ENCODE results near the gene TSPOAP1.

TSPOAP1 gene

GRCh38 chr17:58328195-58329034 lies at the start of gene TSPOAP1:
Gene TSPOAP1, minus strand, starts transcription at chr17:58328795. Its CDS starts 875 bp downstream, at chr17:58327920.
- no peak for DNase-seq (ENCODE audit: low read depth in 2 of 2, low spot score in 1 of 2)

- no peak for DNase-seq (ENCODE audit: low read depth in 2 of 2, low spot score in 1 of 2)
These were observed 49.1 kb upstream of the TSPOAP1 start for GRCh38 chr17:58377661-58378060.

GRCh38 chr17:58377093-58377601 lies 48.6 kb upstream of the TSPOAP1 start:
- DNase-seq (ENCODE audit: low read depth in 2 of 2, low spot score in 1 of 2): no peak

- no peak for DNase-seq (ENCODE audit: low read depth in 2 of 2, low spot score in 1 of 2)
These were observed 47.9 kb upstream of the TSPOAP1 start for GRCh38 chr17:58376472-58377000.

DNA sequence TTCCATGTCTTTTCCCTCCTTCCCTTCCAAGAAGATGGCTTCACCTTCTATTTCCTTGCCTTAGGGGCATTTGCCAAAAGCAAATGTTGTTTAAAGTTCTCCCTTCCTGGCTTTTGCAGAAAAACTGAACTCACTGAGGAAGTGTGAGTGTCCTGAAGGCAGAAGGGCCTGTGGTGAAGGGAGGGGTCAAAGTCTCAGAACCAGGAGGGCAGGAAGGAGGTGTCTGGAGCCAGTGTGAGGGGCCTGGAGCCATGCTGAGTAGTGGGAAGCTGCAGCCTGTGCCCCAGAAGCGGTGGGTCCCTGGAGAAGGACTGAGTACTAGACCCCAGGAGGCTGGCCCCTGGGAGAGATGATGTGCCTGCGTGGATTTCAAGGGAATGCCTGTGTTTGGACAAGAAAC lies 47.2 kb upstream of the TSPOAP1 start:
- no peak for DNase-seq (ENCODE audit: low read depth in 2 of 2, low spot score in 1 of 2)

DNA sequence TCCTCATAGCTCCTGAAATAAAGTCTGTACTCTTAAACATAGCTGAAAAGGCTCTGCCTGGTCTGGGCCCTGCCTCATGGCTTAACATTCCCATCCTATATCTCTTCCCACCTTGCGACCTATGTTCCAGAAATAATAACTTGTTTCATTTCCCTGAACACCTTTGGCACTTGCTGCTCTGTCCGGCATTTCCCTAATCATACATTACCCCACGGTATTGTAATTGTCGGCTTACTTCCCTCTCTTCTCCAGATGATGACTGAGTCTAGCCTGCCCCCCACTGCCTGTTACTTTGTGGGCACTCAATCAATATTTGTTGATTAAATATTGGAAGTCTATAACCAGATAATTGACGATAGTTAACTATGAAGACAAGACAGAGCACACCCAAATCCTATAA lies 46.7 kb upstream of the TSPOAP1 start:
- no peak for DNase-seq (ENCODE audit: low read depth in 2 of 2, low spot score in 1 of 2)

GRCh38 chr17:58373923-58374322 lies 45.3 kb upstream of the TSPOAP1 start:
- DNase-seq (ENCODE audit: low read depth in 2 of 2, low spot score in 1 of 2): no peak

DNA sequence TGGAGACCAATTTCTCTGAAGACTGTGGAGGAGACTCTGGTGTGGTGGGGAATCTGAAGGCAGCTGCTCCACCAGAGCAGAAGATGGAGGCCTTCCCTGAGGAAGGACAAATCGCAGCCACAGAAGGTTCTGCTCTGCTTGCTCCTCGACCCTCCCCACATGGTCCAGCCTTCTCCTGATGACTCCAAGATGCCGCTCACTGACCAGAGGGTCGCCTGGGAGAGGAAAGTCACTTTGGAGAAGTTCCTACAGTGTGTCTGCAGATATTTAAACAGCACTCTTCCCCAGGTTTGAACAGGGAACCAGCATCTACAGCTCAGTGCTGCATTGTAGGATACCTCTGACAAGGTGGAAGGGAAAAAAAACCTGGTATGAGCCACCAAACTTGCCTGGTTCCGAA lies 44.4 kb upstream of the TSPOAP1 start:
- DNase-seq (ENCODE audit: low read depth in 2 of 2, low spot score in 1 of 2): no peak

DNA sequence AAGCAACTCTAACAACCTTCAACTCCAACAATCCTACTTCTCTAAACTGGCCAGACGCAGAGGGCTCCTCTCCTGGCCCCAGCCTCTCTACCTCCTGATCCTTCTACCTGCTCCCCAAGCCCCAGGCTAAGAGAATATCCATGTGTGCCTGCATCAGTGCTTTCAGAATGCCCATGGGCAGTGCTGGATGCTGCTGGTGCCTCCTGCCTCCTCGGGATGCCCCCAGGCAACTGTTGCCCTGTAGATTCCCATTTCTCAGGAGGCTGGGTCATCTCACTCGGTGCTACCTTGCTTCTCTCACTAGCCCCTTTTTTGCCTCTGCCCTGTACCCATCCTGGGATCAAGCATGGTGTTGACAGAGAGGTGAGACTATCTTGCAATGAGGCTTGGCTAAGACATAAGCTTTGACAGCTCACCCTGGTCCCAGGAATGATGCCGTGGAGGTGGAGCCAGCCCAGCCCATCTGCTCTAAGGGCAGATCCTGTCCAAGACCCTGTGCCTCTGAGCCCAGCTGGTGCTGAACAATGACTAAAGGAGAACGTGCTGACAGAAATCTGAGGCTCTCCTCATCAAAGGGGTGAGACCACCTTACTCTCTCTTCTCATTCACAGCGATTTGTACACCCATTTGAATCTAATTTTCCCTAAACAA lies 42.8 kb upstream of the TSPOAP1 start:
- DNase-seq (ENCODE audit: low read depth in 2 of 2, low spot score in 1 of 2): no peak

GRCh38 chr17:58370716-58371115 lies 42.1 kb upstream of the TSPOAP1 start:
- no peak for DNase-seq (ENCODE audit: low read depth in 2 of 2, low spot score in 1 of 2)

DNA sequence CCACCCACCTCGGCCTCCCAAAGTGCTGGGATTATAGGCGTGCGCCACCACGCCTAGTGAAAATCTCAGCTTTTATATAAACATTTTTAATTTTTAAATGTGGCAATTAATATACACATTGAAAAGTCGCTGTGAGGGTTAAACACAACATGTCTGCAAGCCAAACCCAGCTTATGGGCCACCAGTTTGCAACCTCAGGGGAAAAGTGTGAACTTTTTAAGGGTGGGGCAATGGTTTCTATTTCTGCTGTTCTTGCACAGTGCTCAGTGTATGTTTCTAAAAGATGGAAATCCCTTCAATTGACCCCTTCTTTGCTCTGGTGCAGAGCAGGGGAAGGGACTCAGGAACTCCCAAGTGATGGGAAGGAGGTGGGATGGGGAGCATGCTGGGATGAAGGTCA lies 41.7 kb upstream of the TSPOAP1 start:
- no peak for DNase-seq (ENCODE audit: low read depth in 2 of 2, low spot score in 1 of 2)

- DNase-seq (ENCODE audit: low read depth in 2 of 2, low spot score in 1 of 2): no peak
These were observed 40.8 kb upstream of the TSPOAP1 start for GRCh38 chr17:58369214-58370031.

GRCh38 chr17:58368860-58369213 lies 40.2 kb upstream of the TSPOAP1 start:
- DNase-seq (ENCODE audit: low read depth in 2 of 2, low spot score in 1 of 2): no peak

GRCh38 chr17:58367461-58367860 lies 38.9 kb upstream of the TSPOAP1 start:
- DNase-seq (ENCODE audit: low read depth in 2 of 2, low spot score in 1 of 2): no peak

- no peak for DNase-seq (ENCODE audit: low read depth in 2 of 2, low spot score in 1 of 2)
These were observed 37.5 kb upstream of the TSPOAP1 start for GRCh38 chr17:58365980-58366595.

DNA sequence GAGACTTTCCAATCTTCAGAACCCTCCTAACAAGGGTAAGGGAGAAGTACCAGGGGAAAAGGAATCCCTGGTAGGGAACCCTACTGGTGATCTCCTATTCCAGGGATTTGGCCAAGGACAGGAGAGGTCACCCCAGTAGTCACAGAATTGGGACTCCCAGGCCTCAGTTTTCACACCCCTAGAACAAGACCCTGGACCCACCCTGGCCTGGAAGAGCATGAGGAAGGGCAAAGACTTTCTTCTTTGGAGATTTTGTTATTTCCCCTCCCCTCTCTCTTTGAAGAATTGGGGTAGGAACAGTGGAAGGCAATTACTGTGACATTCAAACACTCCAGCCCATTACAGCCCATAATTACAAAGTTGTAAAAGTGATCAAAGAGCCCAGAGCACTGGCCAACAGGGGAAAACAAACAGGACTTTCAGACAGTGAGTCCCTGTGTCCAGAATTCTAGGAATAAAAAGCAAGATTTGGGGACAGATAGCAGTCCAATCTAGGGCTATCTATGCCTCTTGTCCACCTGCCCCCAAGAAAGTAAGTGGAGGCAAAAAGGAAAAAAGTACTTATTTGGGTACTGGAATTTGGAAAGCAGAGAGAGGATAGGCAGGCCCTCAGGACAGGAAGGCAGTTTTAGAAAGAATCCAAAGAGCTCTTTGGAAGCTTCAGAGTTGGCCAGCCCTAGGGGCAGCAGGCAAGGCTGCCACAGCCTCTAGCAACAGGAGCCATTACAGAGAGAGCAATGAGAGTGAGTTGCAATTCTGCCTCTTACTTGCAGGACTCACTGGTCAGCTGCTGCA lies 36.8 kb upstream of the TSPOAP1 start:
- no peak for DNase-seq (ENCODE audit: low read depth in 2 of 2, low spot score in 1 of 2)

DNA sequence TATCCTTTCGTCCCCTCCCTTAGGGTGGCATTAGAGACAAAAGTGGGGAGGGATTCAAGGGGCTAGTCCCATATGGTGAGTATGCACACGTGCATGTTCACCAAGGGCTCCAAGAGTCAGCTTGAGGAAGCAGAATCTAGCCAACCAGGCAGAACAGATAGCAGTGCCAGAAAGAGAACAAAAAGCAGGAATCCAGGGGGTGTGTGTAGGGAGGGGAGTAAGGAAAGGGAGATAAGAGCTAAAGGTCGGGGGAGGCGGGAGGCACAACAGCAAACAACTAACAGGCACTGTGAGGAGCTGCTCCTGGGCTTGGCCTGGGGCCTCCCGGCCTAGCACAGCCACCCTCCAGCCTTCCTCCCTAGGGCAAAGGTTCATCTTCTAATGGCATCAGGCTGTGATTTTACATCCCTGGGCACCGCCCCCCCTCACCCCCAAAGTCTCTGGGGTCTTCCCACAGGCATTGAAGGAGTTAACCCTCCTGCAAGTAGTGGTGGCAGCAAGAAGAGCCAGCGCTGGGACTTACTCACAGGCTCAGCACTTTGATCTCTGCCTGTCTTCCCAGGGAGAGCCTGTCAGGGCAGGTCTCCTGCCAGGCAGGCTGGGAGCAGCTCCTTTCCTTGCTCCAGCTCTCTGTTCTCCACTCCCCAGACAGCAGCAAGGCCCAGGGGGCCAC lies 35.8 kb upstream of the TSPOAP1 start:
- DNase-seq (ENCODE audit: low read depth in 2 of 2, low spot score in 1 of 2): no peak

DNA sequence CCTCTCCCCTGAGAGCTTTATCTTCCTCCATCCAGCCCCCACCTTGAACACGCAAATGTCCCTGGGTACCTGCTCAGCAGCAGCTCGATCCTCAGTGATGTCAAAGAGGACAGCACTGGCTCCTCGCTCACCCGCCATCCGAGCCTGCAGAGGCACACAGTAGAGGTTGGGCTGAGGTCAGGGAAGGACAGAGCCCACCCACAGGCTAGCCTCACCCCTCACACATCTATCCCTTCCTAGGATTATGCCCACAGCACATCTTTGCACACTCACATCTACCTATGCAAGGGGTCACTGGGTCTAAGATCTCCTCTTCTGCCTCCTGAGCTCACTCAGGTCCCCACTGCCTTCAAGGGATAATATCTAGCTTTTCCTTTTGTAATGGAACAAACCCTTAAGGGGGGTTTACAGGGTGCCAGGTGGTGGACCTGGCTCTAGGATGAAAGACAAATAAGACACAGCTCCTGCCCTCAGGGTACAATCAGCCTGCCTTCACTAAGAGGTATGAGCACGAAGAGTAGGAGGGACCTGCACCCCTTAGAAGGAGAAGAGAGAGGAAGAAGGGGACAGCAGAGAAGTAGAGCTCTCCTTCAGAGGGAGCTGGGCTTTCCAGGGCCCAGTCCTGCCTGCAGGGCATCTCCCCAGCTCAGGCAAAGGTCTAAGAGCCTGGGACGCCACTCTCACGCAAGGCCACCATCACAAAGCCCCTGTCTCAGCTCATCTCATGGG lies 35.0 kb upstream of the TSPOAP1 start:
- no peak for DNase-seq (ENCODE audit: low read depth in 2 of 2, low spot score in 1 of 2)
